CD4-positive, alpha-beta T cell treated with Interleukin-17A for 1 hour (primary cell): ENCODE data around the gene NEDD4L.
"Not testable (repeated sequence)": the region's sequence is repeated elsewhere in the genome, so short reads cannot be mapped to it uniquely, and the experiment has no call there.

Experiments
- DNase-seq: peaks from one replicate; pipeline ENCODE4 v3.0.0-alpha.2; 2020

The NEDD4L gene

DNA sequence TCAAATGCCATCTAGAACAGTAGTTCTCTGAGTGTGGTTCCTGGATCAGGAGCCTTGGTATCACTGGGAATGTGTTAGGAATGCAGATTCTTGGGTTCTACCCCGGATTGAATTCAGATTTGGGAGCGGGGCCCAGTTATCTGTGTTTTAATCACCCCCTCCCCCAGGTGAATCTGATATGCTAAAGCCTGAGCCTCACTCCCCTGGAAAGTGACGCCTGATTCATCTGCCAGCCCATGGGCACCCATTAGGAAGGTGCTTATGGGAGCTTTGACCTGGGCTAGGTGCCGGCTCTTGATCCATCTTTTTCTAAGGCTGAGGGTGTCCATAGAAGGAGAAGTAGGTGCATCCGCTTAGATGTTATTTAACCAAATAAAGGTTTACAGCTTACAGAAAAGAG, 199.4 kb downstream of the NEDD4L start:
- DNase-seq: no peak

DNA sequence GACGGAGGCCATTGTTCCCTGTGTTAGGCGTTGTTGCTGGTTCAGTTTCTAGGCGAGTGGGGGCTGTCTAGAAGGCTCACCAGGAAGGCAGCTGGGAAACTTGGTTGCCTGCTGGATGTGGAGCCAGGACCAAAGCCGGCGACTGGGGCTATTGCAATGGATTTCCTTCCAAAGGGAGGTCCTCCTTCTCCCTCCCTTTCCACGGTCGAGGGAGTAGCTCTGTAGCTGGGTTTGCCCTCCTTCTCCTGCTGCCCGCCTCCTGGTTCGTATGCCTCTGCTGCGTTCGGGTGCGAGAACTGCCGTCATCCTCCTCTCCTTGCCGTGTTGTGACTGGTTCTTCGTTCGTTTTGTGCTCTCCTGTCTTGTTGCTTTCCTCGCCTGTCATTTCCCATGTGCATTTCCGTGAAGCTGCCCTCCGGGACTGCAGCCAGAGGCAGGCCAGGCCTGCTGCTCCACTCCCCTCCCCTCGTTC, 203.4 kb downstream of the NEDD4L start:
- DNase-seq: no peak

- DNase-seq: no peak
Measured at GRCh38 chr18:58249712-58250111, 205.7 kb downstream of the NEDD4L start.

- DNase-seq: no peak
Measured at GRCh38 chr18:58251416-58251815, 207.4 kb downstream of the NEDD4L start.

DNA sequence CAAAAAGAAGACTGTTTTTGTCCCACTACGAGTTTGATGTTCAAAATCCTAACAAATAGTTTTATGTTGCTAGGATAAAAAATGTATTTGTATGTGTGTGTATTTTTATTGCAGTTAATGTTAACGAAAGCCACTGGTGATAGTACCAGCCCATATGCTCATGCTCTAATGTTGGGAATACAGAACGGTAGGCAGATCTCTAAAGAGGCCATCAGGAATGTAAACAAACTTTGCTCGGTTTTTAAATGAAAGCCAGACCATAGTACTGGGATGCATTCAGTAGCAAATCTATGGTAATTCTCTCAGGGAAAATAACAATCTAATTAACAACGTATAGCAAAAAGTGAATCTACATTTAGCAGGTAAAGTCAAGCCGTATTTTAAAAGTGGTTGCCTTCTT, 208.1 kb downstream of the NEDD4L start:
- no peak for DNase-seq

- no peak for DNase-seq
Measured at GRCh38 chr18:58253318-58253717, 209.3 kb downstream of the NEDD4L start.

- no peak for DNase-seq
Measured at GRCh38 chr18:58253871-58254270, 209.8 kb downstream of the NEDD4L start.

DNA sequence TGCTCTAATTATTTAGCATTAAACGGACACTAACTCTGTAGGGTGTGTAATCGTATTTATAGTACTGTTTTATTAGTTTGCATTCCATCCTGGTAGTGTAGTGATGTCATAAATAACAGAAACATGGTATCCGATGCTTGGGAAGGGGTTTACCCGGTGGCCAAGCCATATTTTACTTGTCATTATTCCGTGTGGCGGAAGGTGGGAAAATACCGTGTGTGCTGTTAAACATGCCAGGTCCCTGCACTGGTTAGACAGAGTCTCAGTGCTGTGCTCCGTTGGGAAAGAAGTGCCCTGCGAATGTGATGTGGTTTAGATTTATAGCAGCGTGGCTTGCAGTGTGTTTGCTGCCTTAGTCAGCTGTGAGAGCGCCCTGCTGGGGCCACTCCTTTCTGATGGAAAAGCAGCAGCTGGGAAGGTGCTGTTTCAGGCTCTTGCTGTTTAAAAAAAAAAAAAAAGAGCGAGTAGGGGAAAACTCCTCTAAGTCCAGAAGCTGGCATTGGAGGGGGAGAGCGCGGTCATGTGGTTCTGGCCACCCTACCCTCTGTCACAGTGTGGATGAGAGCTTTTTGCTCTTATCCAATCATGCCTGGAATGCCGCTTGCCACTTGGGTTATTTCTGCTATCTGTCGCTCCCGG, 211.0 kb downstream of the NEDD4L start:
- DNase-seq: no peak

DNA sequence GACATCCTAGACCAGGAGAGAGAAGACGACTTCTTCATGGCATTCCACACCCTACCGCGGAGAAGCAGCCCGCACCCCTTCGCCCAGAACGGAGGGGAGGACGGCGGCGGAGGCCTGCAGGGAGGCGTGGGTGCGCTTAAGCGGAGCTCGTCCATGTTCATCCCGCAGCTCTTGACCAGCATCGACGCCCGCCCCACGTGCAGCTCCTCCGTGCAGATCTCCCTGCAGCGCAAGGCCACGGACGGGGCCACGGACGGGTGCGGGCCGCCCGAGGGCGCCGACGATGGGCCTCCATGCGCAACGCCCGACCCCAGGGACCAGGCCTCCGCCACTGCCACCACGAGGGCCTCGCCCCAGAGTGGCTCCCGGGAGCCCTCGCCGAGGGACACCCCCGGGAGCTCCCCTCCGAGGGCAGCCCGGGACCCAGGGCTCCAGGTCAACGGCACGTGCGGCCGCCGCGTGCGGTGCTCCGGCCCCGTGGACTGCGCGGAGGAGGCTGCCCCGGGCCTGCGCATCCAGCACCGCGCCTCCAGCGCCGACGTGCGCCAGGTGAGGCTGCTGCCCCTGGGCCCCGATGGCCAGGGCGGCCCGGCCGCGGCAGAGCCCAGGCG, 211.8 kb downstream of the NEDD4L start:
- no peak for DNase-seq

- no peak for DNase-seq
Measured at GRCh38 chr18:58256316-58257080, 212.5 kb downstream of the NEDD4L start.

GRCh38 chr18:58257461-58257860, 213.4 kb downstream of the NEDD4L start:
- no peak for DNase-seq

- no peak for DNase-seq
Measured at GRCh38 chr18:58258692-58259342, 214.8 kb downstream of the NEDD4L start.

- no peak for DNase-seq
Measured at GRCh38 chr18:58263055-58263957, 219.3 kb downstream of the NEDD4L start.

DNA sequence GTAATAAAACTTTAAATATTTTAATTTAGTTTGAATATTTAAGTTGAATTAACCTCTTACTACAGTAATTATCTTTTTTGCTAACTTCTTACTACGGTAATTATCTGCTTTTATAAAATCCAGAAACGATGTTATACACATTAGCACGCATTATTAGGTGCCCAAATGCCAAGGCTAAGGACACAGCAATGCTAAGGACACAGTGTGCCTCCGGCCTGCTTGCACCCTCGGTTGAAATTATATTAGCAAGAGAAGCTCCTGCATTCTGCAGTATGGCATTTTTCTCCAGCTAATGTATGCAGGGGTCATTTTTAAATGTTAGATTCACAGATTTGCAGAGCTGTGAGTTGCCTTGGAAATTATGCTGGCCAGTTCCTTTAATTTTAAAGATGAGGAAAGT, 220.0 kb downstream of the NEDD4L start:
- DNase-seq: no peak

GRCh38 chr18:58264840-58265239, 220.8 kb downstream of the NEDD4L start:
- DNase-seq: no peak

DNA sequence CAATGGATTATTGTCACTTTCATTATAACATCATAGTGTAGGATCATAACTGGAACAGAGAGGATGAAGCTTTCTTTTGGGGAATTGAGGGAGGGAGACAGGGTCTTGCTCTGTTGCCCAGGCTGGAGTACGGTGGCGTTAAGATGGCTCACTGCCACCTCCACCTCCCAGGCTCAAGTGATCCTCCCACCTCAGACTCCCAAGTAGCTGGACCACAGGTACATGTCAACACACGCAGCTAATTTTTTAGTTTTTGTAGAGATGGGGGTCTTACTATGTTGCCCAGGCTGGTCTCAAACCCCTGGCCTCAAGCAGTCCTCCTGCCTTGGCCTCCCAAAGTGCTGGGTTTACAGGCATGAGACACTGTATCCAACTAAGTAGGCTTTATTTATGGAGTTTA, 221.5 kb downstream of the NEDD4L start:
- not testable (repeated sequence) for DNase-seq

GRCh38 chr18:58266291-58266690, 222.3 kb downstream of the NEDD4L start:
- DNase-seq: no peak

DNA sequence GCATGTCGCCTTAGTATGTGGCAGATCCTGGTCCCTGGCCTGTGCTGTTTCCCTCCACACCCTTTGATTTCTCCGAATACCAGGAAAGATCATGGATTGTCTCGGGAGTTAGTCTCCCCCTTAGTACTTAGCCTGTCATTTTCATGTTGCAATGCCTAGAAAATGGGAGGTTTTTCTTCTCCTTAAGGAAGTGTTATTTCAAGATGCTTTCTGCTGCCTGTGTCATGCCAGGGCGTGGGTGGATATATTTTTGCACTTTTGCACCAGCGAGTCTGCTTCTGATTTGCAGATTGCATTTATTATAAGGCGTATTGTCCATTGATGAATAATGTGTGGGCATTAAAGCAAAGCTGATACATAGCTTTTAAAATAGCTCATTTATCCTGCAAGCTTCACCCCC, 223.5 kb downstream of the NEDD4L start:
- DNase-seq: no peak

DNA sequence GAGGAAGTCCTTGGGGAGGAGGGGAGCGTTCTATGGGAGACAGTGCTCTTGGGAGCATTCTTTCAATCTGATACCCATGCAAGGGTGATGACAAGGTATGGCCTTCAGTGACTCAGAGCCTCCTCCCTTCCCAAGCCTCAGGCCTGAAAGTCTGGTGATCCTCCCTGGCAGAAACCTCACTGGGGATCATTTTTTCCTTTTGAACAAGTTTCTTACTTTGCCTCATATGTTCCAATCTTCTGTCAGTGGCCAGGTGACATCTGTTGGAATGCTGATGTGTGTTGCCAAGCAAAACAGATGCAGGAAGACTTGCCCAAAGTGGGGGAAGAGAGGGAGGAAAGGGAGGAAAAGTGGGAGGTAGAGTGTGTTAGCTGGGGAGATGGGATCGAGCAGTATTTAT, 224.8 kb downstream of the NEDD4L start:
- DNase-seq: no peak

GRCh38 chr18:58269931-58270330, 225.9 kb downstream of the NEDD4L start:
- DNase-seq: no peak

- no peak for DNase-seq
Measured at GRCh38 chr18:58270396-58270795, 226.4 kb downstream of the NEDD4L start.

GRCh38 chr18:58271770-58272169, 227.7 kb downstream of the NEDD4L start:
- no peak for DNase-seq

DNA sequence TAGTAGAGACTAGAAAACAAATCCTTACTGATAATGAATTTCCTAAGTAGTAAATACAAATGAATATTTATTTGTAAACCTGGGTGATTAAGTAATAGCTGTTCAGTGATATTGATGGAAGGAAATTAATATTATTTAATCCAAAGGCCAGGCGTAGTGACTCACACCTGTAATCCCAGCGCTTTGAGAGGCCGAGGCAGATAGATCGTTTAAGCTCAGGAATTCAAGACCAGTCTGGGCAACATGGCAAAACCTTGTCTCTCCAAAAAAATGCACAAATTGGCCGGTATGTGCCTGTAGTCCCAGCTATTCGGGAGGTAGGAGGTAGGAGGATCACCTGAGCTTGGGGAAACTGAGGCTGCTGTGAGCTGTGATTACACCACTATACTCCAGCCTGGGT, 228.2 kb downstream of the NEDD4L start:
- no peak for DNase-seq
